MM.1S (cell line): Measurements from ENCODE around the gene LTBP1.

Source experiments
- EZH2 ChIP-seq: fragments of 300-600 bp; sonication (generic); optimal IDR thresholded peaks from 2 replicates; pipeline ENCODE3; 2017; ENCODE audit warnings: low read depth, mild to moderate bottlenecking, antibody characterized with exemption, low read length, mixed read lengths
- EZH2phosphoT487 ChIP-seq: fragments of 300-600 bp; sonication (generic); IDR thresholded peaks from 2 replicates; pipeline ENCODE4 v1.6.1; 2018; ENCODE audit warnings: antibody characterized with exemption, low read length
- TF ChIP-seq, protein P1 (sequence below): fragments of 300-600 bp; sonication (generic); IDR thresholded peaks from 2 replicates; pipeline ENCODE4 v1.5.1; 2016; ENCODE audit warnings: antibody characterized with exemption, low read length, mixed read lengths

DNA sequence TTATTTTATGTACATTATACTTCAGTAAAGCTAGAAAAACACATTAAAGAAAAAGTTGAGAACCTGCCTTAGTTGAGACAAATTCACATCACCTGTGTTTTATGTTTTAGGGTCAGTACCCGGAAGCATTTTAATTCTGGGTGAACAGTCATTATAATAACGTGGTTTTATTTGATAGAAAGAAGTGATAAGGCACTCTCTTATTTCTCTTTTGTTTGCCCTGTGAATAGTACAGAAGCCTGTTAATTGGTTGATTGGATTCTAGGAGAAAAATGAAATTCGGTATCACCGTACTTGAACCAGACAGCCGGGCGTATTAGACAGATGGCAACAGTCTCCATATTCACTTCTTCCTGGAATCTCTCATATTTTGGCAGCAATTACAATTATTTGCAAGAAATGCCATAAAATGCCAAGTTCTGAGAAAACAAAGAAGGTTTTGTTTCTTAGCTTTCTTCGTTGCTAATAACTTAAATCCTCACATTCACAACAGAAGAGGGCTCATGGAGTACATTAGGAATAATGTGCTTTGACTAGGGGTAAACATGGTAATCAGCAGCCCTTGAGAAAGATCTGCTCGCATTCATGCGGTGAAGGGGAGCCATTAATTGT lies 361.0 kb downstream of the LTBP1 start:
- TF ChIP-seq, protein P1, sequence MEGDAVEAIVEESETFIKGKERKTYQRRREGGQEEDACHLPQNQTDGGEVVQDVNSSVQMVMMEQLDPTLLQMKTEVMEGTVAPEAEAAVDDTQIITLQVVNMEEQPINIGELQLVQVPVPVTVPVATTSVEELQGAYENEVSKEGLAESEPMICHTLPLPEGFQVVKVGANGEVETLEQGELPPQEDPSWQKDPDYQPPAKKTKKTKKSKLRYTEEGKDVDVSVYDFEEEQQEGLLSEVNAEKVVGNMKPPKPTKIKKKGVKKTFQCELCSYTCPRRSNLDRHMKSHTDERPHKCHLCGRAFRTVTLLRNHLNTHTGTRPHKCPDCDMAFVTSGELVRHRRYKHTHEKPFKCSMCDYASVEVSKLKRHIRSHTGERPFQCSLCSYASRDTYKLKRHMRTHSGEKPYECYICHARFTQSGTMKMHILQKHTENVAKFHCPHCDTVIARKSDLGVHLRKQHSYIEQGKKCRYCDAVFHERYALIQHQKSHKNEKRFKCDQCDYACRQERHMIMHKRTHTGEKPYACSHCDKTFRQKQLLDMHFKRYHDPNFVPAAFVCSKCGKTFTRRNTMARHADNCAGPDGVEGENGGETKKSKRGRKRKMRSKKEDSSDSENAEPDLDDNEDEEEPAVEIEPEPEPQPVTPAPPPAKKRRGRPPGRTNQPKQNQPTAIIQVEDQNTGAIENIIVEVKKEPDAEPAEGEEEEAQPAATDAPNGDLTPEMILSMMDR, result no peak
- no peak for TF ChIP-seq EZH2
- no peak for TF ChIP-seq EZH2phosphoT487
